Measurements from ENCODE around the gene ELK3. TPM values are rescaled to one million over a fixed set of nuclear protein-coding genes. Genes with fewer than 3 reads are reported as not detected.
"Not testable (repeated sequence)": the region's sequence is repeated elsewhere in the genome, so short reads cannot be mapped to it uniquely, and the experiment has no call there.

ELK3 gene
- total and polyA plus RNA-seq, 12 donors, result 6.6 to 33.6 (median 18.7) TPM

GRCh38 chr12:96314723-96315122, 120.5 kb downstream of the ELK3 start:
- no peak overlapping the region for H3K4me3 ChIP-seq
- 80 to 92% (median 84%) methylated on average over 2 of the region's 2 CpGs for WGBS, 4 donors
- no peaks in the 10 kb centered on the region for H3K36me3 ChIP-seq (replicated peaks in 1 of 2)
- no peak for DNase-seq
- no peak overlapping the region for H3K27ac ChIP-seq
- H3K27me3 ChIP-seq, result no peaks in the 10 kb centered on the region
- intact Hi-C loops (cut with DNase I), result no loop called here
- H3K9me3 ChIP-seq (replicated peaks in 1 of 3), result no peaks in the 10 kb centered on the region
- peaks cover 0 to 12% of the 10 kb centered on the region in 2 donors for H3K4me1 ChIP-seq (replicated peaks in 1 of 2)
- TF ChIP-seq POLR2A (IDR thresholded peaks at IDR 0.05) (no peak), CTCF (IDR thresholded peaks at IDR 0.05) (no peak)

DNA sequence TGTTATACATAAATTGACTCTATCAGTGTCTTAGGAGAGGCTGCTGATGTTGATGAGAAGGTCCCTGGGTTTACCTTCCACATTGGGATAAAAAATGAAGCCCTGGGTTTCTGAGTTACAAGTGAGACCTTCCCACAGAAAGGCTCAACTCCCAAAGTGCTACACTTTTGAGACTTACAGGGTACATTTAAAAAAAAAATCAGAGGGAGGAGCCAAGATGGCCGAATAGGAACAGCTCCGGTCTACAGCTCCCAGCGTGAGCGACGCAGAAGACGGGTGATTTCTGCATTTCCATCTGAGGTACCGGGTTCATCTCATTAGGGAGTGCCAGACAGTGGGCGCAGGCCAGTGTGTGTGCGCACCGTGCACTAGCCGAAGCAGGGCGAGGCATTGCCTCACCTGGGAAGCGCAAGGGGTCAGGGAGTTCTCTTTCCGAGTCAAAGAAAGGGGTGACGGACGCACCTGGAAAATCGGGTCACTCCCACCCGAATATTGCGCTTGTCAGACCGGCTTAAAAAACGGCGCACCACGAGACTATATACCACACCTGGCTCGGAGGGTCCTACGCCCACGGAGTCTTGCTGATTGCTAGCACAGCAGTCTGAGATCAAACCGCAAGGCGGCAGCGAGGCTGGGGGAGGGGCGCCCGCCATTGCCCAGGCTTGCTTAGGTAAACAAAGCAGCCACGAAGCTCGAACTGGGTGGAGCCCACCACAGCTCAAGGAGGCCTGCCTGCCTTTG, 121.7 kb downstream of the ELK3 start:
- H3K27me3 ChIP-seq; H3K36me3 ChIP-seq (replicated peaks in 1 of 2); H3K9me3 ChIP-seq (replicated peaks in 1 of 3); intact Hi-C loops (cut with DNase I); H3K27ac ChIP-seq; DNase-seq: not testable (repeated sequence)
- WGBS, 4 donors, result 69 to 86% (median 79%) methylated on average over 16 to 33 of the region's 33 CpGs
- Histone ChIP-seq H3K4me1 (replicated peaks in 1 of 2) (peaks cover 0 to 12% of the 10 kb centered on the region in 2 donors), H3K4me3 (peak overlapping the region in 1 of 4 donors; percentile 29)

GRCh38 chr12:96317801-96318200, 123.6 kb downstream of the ELK3 start:
- DNase-seq; H3K27me3 ChIP-seq; H3K36me3 ChIP-seq (replicated peaks in 1 of 2); intact Hi-C loops (cut with DNase I); H3K9me3 ChIP-seq (replicated peaks in 1 of 3); H3K4me3 ChIP-seq; H3K27ac ChIP-seq: not testable (repeated sequence)
- H3K4me1 ChIP-seq (replicated peaks in 1 of 2), result peaks cover 0 to 12% of the 10 kb centered on the region in 2 donors
- whole genome bisulfite sequencing, 4 donors, result 88 to 100% (median 96%) methylated on average over 2 of the region's 2 CpGs

Small RNA genes lying within 50 kb of the gene (small RNA-seq; reads per million reads assigned to genes)
- gene RNU4-24P, result 0 reads per million in 2 donors

Other genes with a start within 250 kb of the ELK3 start
- under 1 TPM in 5 of 9 donors, not detected in 4; 0.14 to 0.40 (median 0.26) TPM for gene HAL, start 198.0 kb upstream of the ELK3 start, total RNA-seq
- under 1 TPM; 0.13 to 0.24 (median 0.16) TPM for gene HAL, start 198.0 kb upstream of the ELK3 start, polyA plus RNA-seq
- gene LTA4H, start 158.8 kb upstream of the ELK3 start, total RNA-seq, result 100 to 1,000 TPM in 5 of 9 donors, 10 to 100 TPM in 4; 73.0 to 164 (median 102) TPM
- gene LTA4H, start 158.8 kb upstream of the ELK3 start, polyA plus RNA-seq, result 10 to 100 TPM; 61.8 to 89.8 (median 81.0) TPM
- 10 to 100 TPM; 10.3 to 52.6 (median 22.2) TPM for gene CDK17, start 206.1 kb downstream of the ELK3 start, total RNA-seq
- gene CDK17, start 206.1 kb downstream of the ELK3 start, polyA plus RNA-seq, result 10 to 100 TPM in 1 of 3 donors, 1 to 10 TPM in 2; 8.0 to 13.9 (median 9.8) TPM

Measured in adrenal gland (tissue), 12 donors.